Measurements from ENCODE around the gene HERPUD1. TPM values are rescaled to one million over a fixed set of nuclear protein-coding genes. Genes with fewer than 3 reads are reported as not detected.
"Not testable (repeated sequence)": the region's sequence is repeated elsewhere in the genome, so short reads cannot be mapped to it uniquely, and the experiment has no call there.

Gene HERPUD1
- total RNA-seq, 1 experiment from 2014 or later = 65.3 TPM

GRCh38 chr16:56933828-56934598, 2.1 kb downstream of the HERPUD1 start:
- no peak for DNase-seq (ENCODE audit: low read depth)

GRCh38 chr16:56934599-56935145, 2.7 kb downstream of the HERPUD1 start:
- not testable (repeated sequence) for DNase-seq (ENCODE audit: low read depth)

GRCh38 chr16:56935201-56935600, 3.3 kb downstream of the HERPUD1 start:
- DNase-seq (ENCODE audit: low read depth) = no peak

GRCh38 chr16:56936491-56936890, 4.5 kb downstream of the HERPUD1 start:
- no peak for DNase-seq (ENCODE audit: low read depth)

- DNase-seq (ENCODE audit: low read depth) = no peak
These were observed 5.0 kb downstream of the HERPUD1 start for GRCh38 chr16:56936950-56937349.

GRCh38 chr16:56938664-56939513, 6.9 kb downstream of the HERPUD1 start:
- no peak for DNase-seq (ENCODE audit: low read depth)

- DNase-seq (ENCODE audit: low read depth) = no peak
These were observed 7.9 kb downstream of the HERPUD1 start for GRCh38 chr16:56939801-56940200.

- DNase-seq (ENCODE audit: low read depth) = no peak
These were observed 9.2 kb downstream of the HERPUD1 start for GRCh38 chr16:56941092-56941491.

GRCh38 chr16:56941856-56942331, 10.0 kb downstream of the HERPUD1 start:
- no peak for DNase-seq (ENCODE audit: low read depth)

GRCh38 chr16:56943761-56944375, 11.9 kb downstream of the HERPUD1 start:
- no peak for DNase-seq (ENCODE audit: low read depth)

- no peak for DNase-seq (ENCODE audit: low read depth)
These were observed 13.3 kb downstream of the HERPUD1 start for GRCh38 chr16:56944954-56945839.

GRCh38 chr16:56945847-56946527, 14.0 kb downstream of the HERPUD1 start:
- no peak for DNase-seq (ENCODE audit: low read depth)

- no peak for DNase-seq (ENCODE audit: low read depth)
These were observed 15.0 kb downstream of the HERPUD1 start for GRCh38 chr16:56946767-56947603.

- no peak for DNase-seq (ENCODE audit: low read depth)
These were observed 15.7 kb downstream of the HERPUD1 start for GRCh38 chr16:56947604-56947995.

- DNase-seq (ENCODE audit: low read depth) = no peak
These were observed 16.3 kb downstream of the HERPUD1 start for GRCh38 chr16:56948234-56948633.

GRCh38 chr16:56950051-56950450, 18.1 kb downstream of the HERPUD1 start:
- no peak for DNase-seq (ENCODE audit: low read depth)

GRCh38 chr16:56950455-56950854, 18.5 kb downstream of the HERPUD1 start:
- no peak for DNase-seq (ENCODE audit: low read depth)

GRCh38 chr16:56950881-56951771, 19.2 kb downstream of the HERPUD1 start:
- DNase-seq (ENCODE audit: low read depth) = peak; percentile 46

All from HT1080 (cell line).